NCI-H82 treated with DMSO at 0.1 percent for 48 hours (cell line): Measurements from ENCODE around the gene GALNTL6.

Experiments
- DNase-seq: peaks from one replicate; lab custom pipeline; 2025; ENCODE audit not compliant: unreplicated experiment; lab: John Stamatoyannopoulos, UW

Gene GALNTL6

DNA sequence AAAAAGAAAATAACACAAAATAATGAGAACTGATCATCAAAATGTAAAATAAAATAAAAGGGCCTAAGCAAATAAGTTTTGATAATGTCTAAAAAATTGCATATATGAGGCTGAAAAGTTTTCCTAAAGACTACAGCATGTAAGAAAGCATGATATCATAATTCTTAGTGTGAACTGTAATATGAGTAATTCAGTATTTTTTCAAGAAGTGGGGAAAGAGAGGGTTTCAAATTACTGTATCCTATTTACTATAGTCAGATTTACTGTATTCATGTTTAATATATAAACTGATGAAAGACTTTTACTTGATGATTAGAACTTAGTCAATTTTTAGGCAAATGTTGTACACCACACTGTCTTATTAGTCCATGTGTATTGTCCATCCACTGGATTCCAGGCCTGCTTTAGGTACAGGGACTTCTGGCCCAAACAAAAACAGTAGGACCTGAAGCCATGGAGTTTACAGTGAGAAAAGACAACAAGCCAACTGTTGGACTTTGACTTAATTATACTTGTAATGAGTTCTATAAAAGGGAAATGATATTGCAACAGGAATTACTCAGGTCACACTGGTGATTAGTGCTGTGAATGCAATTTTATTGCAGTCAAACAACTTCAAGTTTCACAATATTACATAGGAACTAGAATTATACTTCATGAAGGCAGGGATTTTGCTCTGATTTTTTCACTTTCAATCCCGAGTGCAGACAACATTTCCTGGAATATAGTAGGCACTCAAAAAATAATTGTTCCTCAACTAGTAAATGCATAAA, 837.7 kb downstream of the GALNTL6 start:
- no peak for DNase-seq

- no peak for DNase-seq
Observed at GRCh38 chr4:172651961-172652360, 838.8 kb downstream of the GALNTL6 start.

GRCh38 chr4:172652369-172652768, 839.2 kb downstream of the GALNTL6 start:
- no peak for DNase-seq

GRCh38 chr4:172653676-172654075, 840.5 kb downstream of the GALNTL6 start:
- DNase-seq, result no peak

GRCh38 chr4:172654457-172654856, 841.3 kb downstream of the GALNTL6 start:
- DNase-seq, result peak; percentile 44

- DNase-seq, result no peak
Observed at GRCh38 chr4:172656055-172656454, 842.9 kb downstream of the GALNTL6 start.

- DNase-seq, result no peak
Observed at GRCh38 chr4:172657081-172657480, 843.9 kb downstream of the GALNTL6 start.

GRCh38 chr4:172660251-172660650, 847.0 kb downstream of the GALNTL6 start:
- no peak for DNase-seq

- no peak for DNase-seq
Observed at GRCh38 chr4:172662113-172662512, 848.9 kb downstream of the GALNTL6 start.

DNA sequence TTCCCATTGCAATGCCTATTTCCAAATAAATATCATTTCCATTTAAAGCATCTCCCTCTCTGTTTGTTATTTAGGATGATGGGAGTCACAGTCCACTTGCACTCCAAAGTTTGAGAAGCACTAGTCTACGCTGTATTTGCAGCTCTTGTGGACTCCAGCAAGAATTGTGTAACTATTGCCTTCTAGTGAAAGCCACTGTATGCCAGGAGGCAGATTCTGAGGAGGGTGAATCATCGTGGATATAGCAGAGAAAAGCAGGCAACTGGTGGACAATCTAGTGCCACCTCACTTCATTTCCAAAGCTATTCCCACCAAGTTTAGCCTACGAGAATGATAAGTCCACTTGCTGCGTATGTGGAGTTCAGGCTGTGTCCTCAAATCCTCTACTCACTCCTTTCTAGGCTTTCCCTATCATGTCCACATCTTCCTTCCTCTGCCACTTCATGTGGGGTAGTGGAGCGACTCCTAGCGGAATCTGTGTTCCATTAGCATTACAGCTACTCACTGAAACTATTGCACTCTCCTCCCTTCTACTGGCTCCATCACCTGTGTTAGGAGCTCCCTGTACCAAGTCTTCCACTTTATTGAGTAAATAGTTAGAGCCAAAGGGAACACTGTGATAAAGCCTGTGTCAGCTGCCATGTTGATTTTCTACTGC, 853.6 kb downstream of the GALNTL6 start:
- DNase-seq, result no peak

DNA sequence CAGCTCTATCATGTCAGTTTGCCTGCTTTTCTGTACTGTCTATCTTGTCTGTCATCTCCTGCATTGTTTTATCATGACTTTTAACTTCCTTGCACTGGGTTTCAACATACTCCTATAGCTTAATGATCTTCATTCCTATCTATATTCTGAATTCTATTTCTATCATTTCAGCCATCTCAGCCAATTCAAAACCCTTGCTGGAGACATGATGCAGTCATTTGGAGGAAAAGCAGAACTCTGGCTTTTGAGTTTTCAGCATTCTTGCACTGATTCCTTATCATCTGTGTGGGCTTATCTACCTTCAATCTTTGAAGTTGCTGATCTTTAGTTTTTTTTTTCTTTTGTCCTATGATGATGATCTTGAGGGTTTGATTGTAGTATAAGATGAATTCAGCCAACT, 861.6 kb downstream of the GALNTL6 start:
- DNase-seq, result no peak

GRCh38 chr4:172675232-172675631, 862.0 kb downstream of the GALNTL6 start:
- no peak for DNase-seq

GRCh38 chr4:172680691-172681090, 867.5 kb downstream of the GALNTL6 start:
- DNase-seq, result no peak

GRCh38 chr4:172683021-172683420, 869.8 kb downstream of the GALNTL6 start:
- no peak for DNase-seq

- DNase-seq, result no peak
Observed at GRCh38 chr4:172686021-172686420, 872.8 kb downstream of the GALNTL6 start.

DNA sequence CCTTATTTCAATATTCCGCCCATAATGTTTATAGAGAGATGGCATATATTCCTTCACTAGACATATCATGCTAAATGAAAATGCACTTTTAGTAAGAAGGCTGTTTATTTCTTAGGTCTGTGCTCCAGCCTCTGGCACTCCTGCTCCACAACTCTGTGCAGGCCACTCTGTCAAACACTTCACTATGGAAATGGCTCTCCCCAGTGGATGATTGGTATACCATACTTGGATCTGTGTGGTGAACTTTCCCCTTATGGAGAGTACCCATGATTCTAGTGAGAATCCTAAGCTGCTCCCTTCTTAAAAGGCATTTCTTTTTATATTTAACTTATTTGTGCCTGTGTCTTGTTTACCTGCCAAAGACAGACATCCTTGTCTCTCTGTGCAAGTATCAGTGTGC, 875.3 kb downstream of the GALNTL6 start:
- DNase-seq, result no peak

DNA sequence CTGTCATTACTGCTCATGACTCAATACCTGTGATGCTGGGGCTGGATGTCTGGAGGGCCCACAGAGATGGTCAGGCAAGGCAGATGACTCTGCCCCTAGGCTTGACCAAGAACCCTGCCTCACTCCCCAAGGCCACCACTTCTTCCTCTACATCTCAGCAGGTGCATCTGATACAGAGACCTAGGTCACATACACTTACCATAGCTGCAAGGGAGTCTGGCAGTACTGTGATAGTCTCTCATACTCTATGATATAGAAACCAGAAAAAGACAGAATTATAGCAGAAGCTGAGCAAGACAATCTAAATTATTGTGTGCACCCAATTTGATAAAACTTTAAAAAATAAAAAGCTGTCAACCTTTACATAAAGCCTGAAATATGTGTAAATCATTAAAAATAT, 878.3 kb downstream of the GALNTL6 start:
- DNase-seq, result no peak

GRCh38 chr4:172692701-172693100, 879.5 kb downstream of the GALNTL6 start:
- DNase-seq, result no peak

GRCh38 chr4:172698256-172698655, 885.1 kb downstream of the GALNTL6 start:
- no peak for DNase-seq

DNA sequence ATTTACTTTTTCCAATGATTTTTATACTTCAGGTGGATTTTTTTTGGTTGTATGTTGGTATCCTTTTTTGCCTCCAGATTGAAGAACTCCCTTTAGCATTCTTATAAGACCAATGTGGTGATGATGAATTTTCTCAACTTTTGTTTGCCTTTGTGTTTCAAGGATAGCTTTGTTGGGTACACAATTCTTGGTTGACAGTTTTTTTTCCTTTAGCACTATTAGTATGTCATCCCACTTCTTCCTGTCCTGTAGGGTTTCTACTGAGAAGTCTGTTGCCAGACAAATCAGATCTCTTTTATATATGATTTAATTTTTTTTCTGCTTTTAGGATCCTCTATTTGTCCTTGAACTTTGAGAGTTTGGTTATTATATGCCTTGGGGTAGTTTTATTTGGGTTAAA, 892.4 kb downstream of the GALNTL6 start:
- no peak for DNase-seq

GRCh38 chr4:172706000-172706399, 892.8 kb downstream of the GALNTL6 start:
- DNase-seq, result no peak

- DNase-seq, result peak; percentile 14
Observed at GRCh38 chr4:172707622-172708021, 894.4 kb downstream of the GALNTL6 start.

DNA sequence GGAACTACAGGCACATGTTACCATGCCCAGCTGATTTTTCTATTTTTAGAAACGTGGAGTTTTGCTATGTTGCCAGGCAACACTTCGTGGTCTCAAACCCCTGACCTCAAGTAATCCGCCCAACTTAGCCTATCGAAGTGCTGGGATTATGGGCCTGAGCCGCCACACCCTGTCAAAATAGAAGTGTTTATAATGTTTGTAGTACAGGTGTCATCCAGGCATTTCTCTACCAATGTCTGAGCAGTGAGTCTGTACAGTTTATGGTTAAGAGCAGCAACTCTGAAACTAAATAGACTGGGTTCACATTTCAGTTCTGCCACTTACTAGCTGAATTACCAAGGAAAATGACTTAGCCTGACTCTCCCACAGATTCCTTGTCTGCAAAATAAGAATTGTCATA, 895.0 kb downstream of the GALNTL6 start:
- no peak for DNase-seq
